Measurements from ENCODE around the gene DNM2. TPM values are rescaled to one million over a fixed set of nuclear protein-coding genes. Genes with fewer than 3 reads are reported as not detected.
A peak's percentile ranks its signal among the peaks of the same experiment; 100 is the strongest.

The DNM2 gene
- total and polyA plus RNA-seq, 3 donors from 2014 or later = 166 to 274 (median 226) TPM

- Histone ChIP-seq H3K36me3 (ENCODE audit: low read depth, missing control alignments) (no peaks in the 10 kb centered on the region), H3K27me3 (no peaks in the 10 kb centered on the region), H3K4me3 (no peak overlapping the region), H3K27ac (no peak overlapping the region), H3K9me3 (no peaks in the 10 kb centered on the region), H3K4me1 (peaks cover 5% of the 10 kb centered on the region)
- DNase-seq = no peak
- WGBS, 2 donors = 92 to 97% methylated on average over 5 to 6 of the region's 6 CpGs
- intact Hi-C loops (cut with DNase I; ENCODE audit: low total_unique reads) = no loop called here
- no peak for TF ChIP-seq POLR2A (IDR thresholded peaks at IDR 0.05)
- no peak for TF ChIP-seq CTCF (IDR thresholded peaks at IDR 0.05)
Observed at GRCh38 chr19:10774893-10775292, 57.0 kb downstream of the DNM2 start.

GRCh38 chr19:10776900-10777650 is 59.2 kb downstream of the DNM2 start:
- intact Hi-C loops (cut with DNase I; ENCODE audit: low total_unique reads) = no loop called here

DNA sequence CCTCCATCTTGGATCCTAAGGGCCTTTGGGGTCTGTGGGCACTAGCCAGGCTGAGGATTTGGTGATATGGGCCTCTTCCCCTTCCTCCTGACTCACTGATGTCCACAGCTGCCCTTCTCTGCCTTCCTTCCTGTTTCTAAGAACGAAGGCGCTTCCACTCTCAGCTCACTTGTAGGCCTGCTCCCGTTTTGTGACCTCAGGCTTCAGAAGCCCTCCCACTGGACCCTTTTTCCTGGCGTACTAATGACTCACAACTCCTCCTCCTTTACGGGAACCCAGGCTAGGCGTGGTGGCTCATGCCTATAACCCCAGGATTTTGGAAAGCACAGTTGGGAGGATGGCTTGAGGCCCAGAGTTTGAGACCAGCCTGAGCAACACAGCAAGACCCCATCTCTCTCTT is 62.5 kb downstream of the DNM2 start:
- intact Hi-C loops (cut with DNase I; ENCODE audit: low total_unique reads) = no loop called here
- Histone ChIP-seq H3K4me3 (no peak overlapping the region), H3K9me3 (no peaks in the 10 kb centered on the region), H3K27ac (peak overlapping the region in 1 of 2 donors; percentile 67), H3K27me3 (no peaks in the 10 kb centered on the region), H3K4me1 (no peaks in the 10 kb centered on the region), H3K36me3 (ENCODE audit: low read depth, missing control alignments) (no peaks in the 10 kb centered on the region)
- TF ChIP-seq POLR2A (IDR thresholded peaks at IDR 0.05) = no peak
- no peak for TF ChIP-seq CTCF (IDR thresholded peaks at IDR 0.05)
- WGBS, 2 donors = 80 to 85% methylated on average over 6 of the region's 6 CpGs
- DNase-seq = peak; percentile 35

More at GRCh38 chr19:10776900-10777650, 59.2 kb downstream of the DNM2 start:
- Histone ChIP-seq H3K27me3 (no peaks in the 10 kb centered on the region), H3K27ac (no peak overlapping the region), H3K9me3 (no peaks in the 10 kb centered on the region), H3K4me1 (no peaks in the 10 kb centered on the region), H3K36me3 (ENCODE audit: low read depth, missing control alignments) (no peaks in the 10 kb centered on the region), H3K4me3 (no peak overlapping the region)
- TF ChIP-seq POLR2A (IDR thresholded peaks at IDR 0.05) = no peak
- TF ChIP-seq CTCF (IDR thresholded peaks at IDR 0.05) = no peak
- DNase-seq = no peak
- WGBS, 2 donors = 76 to 80% methylated on average over 14 of the region's 14 CpGs

DNA sequence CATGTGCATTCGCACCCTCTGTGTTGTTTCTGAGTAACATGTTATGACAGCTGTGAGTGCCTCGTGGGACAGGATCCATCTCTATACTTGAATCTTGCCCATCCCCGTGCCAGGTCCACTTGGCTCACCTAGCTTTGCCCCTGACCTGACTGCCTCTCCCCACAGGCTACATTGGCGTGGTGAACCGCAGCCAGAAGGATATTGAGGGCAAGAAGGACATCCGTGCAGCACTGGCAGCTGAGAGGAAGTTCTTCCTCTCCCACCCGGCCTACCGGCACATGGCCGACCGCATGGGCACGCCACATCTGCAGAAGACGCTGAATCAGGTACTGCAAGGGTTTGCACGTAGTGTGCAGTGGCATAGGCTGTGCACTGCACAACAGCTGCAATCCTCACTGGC is 64.9 kb downstream of the DNM2 start:
- Histone ChIP-seq H3K27me3 (no peaks in the 10 kb centered on the region), H3K4me1 (no peaks in the 10 kb centered on the region), H3K9me3 (no peaks in the 10 kb centered on the region), H3K36me3 (ENCODE audit: low read depth, missing control alignments) (no peaks in the 10 kb centered on the region), H3K27ac (no peak overlapping the region), H3K4me3 (no peak overlapping the region)
- no peak for DNase-seq
- WGBS, 2 donors = 91% methylated on average over 13 of the region's 13 CpGs
- intact Hi-C loops (cut with DNase I; ENCODE audit: low total_unique reads) = no loop called here
- TF ChIP-seq CTCF (IDR thresholded peaks at IDR 0.05) = no peak
- no peak for TF ChIP-seq POLR2A (IDR thresholded peaks at IDR 0.05)

- Histone ChIP-seq H3K36me3 (ENCODE audit: low read depth, missing control alignments) (no peaks in the 10 kb centered on the region), H3K27ac (no peak overlapping the region)
- 67 to 83% methylated on average over 10 of the region's 10 CpGs for WGBS, 2 donors
Observed at GRCh38 chr19:10784257-10784656, 66.4 kb downstream of the DNM2 start.

More at GRCh38 chr19:10784257-10784656, 66.4 kb downstream of the DNM2 start:
- Histone ChIP-seq H3K27me3 (no peaks in the 10 kb centered on the region), H3K4me1 (no peaks in the 10 kb centered on the region), H3K9me3 (no peaks in the 10 kb centered on the region), H3K4me3 (no peak overlapping the region)
- intact Hi-C loops (cut with DNase I; ENCODE audit: low total_unique reads) = no loop called here
- no peak for DNase-seq
- no peak for TF ChIP-seq CTCF (IDR thresholded peaks at IDR 0.05)
- TF ChIP-seq POLR2A (IDR thresholded peaks at IDR 0.05) = no peak

All from testis (tissue), 3 donors.